Osteoblast (primary cell): Measurements from ENCODE around the gene E2F4. TPM values are rescaled to one million over a fixed set of nuclear protein-coding genes. Genes with fewer than 3 reads are reported as not detected.

ENCODE experiments used
- DNase-seq: peaks from one replicate; pipeline ENCODE4 v3.0.0; 2011; ENCODE audit warnings: low spot score, mixed read lengths; ENCODE audit not compliant: insufficient read length; ENCODE audit errors: missing footprints
- H2AFZ ChIP-seq: 2 replicates; pipeline ENCODE4 v1.6.0; 2011; ENCODE audit warnings: mild to moderate bottlenecking, low read length
- H3K27ac ChIP-seq: 2 replicates; pipeline ENCODE4 v1.5.1; 2011; ENCODE audit warnings: mild to moderate bottlenecking, low read depth, low read length, moderate library complexity
- H3K27me3 ChIP-seq: 2 replicates; pipeline ENCODE4 v1.6.0; 2012; ENCODE audit warnings: mild to moderate bottlenecking, control low read depth, inconsistent platforms, low read length, moderate library complexity; ENCODE audit not compliant: insufficient read depth
- H3K36me3 ChIP-seq: 2 replicates; pipeline ENCODE4 v1.5.1; 2011; ENCODE audit warnings: mild to moderate bottlenecking, low read length, control low read depth, moderate library complexity; ENCODE audit not compliant: insufficient read depth
- H3K4me1 ChIP-seq: 2 replicates; pipeline ENCODE4 v1.5.1; 2011; ENCODE audit warnings: mild to moderate bottlenecking, low read length, control low read depth, moderate library complexity; ENCODE audit not compliant: insufficient read depth
- H3K4me2 ChIP-seq: 2 replicates; pipeline ENCODE4 v1.6.0; 2011; ENCODE audit warnings: mild to moderate bottlenecking, low read length; ENCODE audit not compliant: insufficient read depth
- H3K4me3 ChIP-seq: fragments of 200-600 bp; sonication (generic); 3 replicates; pipeline ENCODE4 v1.5.1; 2012; ENCODE audit warnings: mild to moderate bottlenecking, low read length, inconsistent platforms; ENCODE audit not compliant: insufficient read depth
- H3K79me2 ChIP-seq: 2 replicates; pipeline ENCODE4 v1.6.0; 2012; ENCODE audit warnings: mild to moderate bottlenecking, low read length, control low read depth, inconsistent platforms; ENCODE audit not compliant: insufficient read depth
- H3K9me3 ChIP-seq: 2 replicates; pipeline ENCODE4 v1.5.1; 2011; ENCODE audit warnings: low read depth, low read length, control low read depth
- H4K20me1 ChIP-seq: 2 replicates; pipeline ENCODE4 v1.6.0; 2012; ENCODE audit warnings: mild to moderate bottlenecking, low read length, control low read depth; ENCODE audit not compliant: insufficient read depth
- CTCF ChIP-seq: IDR thresholded peaks from 2 replicates; pipeline ENCODE4 v1.5.1; 2011; ENCODE audit warnings: mild to moderate bottlenecking, low read depth, low read length, moderate library complexity; ENCODE audit errors: extremely low read depth
- total RNA-seq: library from RNA; depleted of rRNA; stranded (reverse); fragments of >200 nt; gene quantifications from 2 replicates; pipeline ENCODE4 v1.2.3, GENCODE V29; 2012

E2F4 gene
- total RNA-seq, 1 donor = 56.5 TPM

GRCh38 chr16:67148656-67149275 is 43.2 kb upstream of the E2F4 start:
- DNase-seq = peak; percentile 83
- peaks cover 12% of the 10 kb centered on the region for H4K20me1 ChIP-seq
- H3K79me2 ChIP-seq = peaks cover 9% of the 10 kb centered on the region
- peaks cover 3% of the 10 kb centered on the region for H3K4me1 ChIP-seq
- H2AFZ ChIP-seq = no peak overlapping the region
- no peak overlapping the region for H3K27ac ChIP-seq
- no peak for TF ChIP-seq CTCF
- H3K36me3 ChIP-seq = peaks cover 50% of the 10 kb centered on the region
- no peak overlapping the region for H3K4me2 ChIP-seq
- no peaks in the 10 kb centered on the region for H3K27me3 ChIP-seq
- no peak overlapping the region for H3K4me3 ChIP-seq
- H3K9me3 ChIP-seq = no peaks in the 10 kb centered on the region

GRCh38 chr16:67149276-67150046 is 42.5 kb upstream of the E2F4 start:
- peak; percentile 62 for DNase-seq
- Histone ChIP-seq H4K20me1 (peaks cover 17% of the 10 kb centered on the region), H3K36me3 (peaks cover 49% of the 10 kb centered on the region), H3K79me2 (peaks cover 9% of the 10 kb centered on the region), H2AFZ (no peak overlapping the region), H3K27me3 (no peaks in the 10 kb centered on the region), H3K27ac (no peak overlapping the region), H3K4me3 (peak overlapping the region; percentile 89), H3K4me2 (no peak overlapping the region), H3K9me3 (no peaks in the 10 kb centered on the region), H3K4me1 (peaks cover 3% of the 10 kb centered on the region)
- no peak for TF ChIP-seq CTCF

- Histone ChIP-seq H3K36me3 (peaks cover 42% of the 10 kb centered on the region), H3K79me2 (peaks cover 9% of the 10 kb centered on the region), H2AFZ (peak overlapping the region; percentile 80), H3K4me2 (peak overlapping the region; percentile 74), H3K27ac (peak overlapping the region; percentile 78), H3K4me3 (peak overlapping the region; percentile 89), H3K9me3 (no peaks in the 10 kb centered on the region), H4K20me1 (peaks cover 19% of the 10 kb centered on the region), H3K4me1 (peaks cover 5% of the 10 kb centered on the region), H3K27me3 (no peaks in the 10 kb centered on the region)
- TF ChIP-seq CTCF = peak; percentile 4
- DNase-seq = peak; percentile 99
These were observed 41.7 kb upstream of the E2F4 start for GRCh38 chr16:67150047-67150832.
